Panc1 (cell line): ENCODE measurements around the gene MRPL14.

Experiments
- CTCF ChIP-seq: fragments of 450-650 bp; IDR thresholded peaks from 2 replicates; pipeline ENCODE4 v1.5.1; 2017; ENCODE audit warnings: mild to moderate bottlenecking
- POLR2AphosphoS5 ChIP-seq: IDR thresholded peaks from 2 replicates; pipeline ENCODE4 v1.6.1; 2012; ENCODE audit warnings: mild to moderate bottlenecking, low read depth, low read length, moderate library complexity
- SIN3A ChIP-seq: IDR thresholded peaks from 2 replicates; pipeline ENCODE4 v1.6.1; 2012; ENCODE audit warnings: low read depth, mild to moderate bottlenecking, low read length, moderate library complexity, borderline replicate concordance; ENCODE audit not compliant: insufficient read depth
- TCF7L2 ChIP-seq: IDR thresholded peaks from 2 replicates; pipeline ENCODE4 v1.6.1; 2011; ENCODE audit warnings: mild to moderate bottlenecking, low read depth, low read length, inconsistent platforms

- TF ChIP-seq CTCF: no peak
- no peak for TF ChIP-seq SIN3A
- TF ChIP-seq TCF7L2: no peak
- no peak for TF ChIP-seq POLR2AphosphoS5
These were observed 4.6 kb upstream of the MRPL14 start for GRCh38 chr6:44131892-44132291.
